Liver (tissue), 9 donors: ENCODE results near the gene PHF20. TPM values are rescaled to one million over a fixed set of nuclear protein-coding genes. Genes with fewer than 3 reads are reported as not detected.

Experiments used
- DNase-seq: peaks from one replicate; pipeline ENCODE4 v3.0.0-alpha.2; 2017; ENCODE audit warnings: low spot score
- H3K27ac ChIP-seq, 2 donors: one replicate each; pipeline ENCODE4 v1.7.0; 2013; ENCODE audit warnings: inconsistent platforms in 2 of 2, low read length in 2 of 2, control low read depth in 1 of 2, low read depth in 1 of 2, mild to moderate bottlenecking in 1 of 2
- H3K27me3 ChIP-seq, 4 donors: one replicate each; pipeline versions ENCODE4 v1.6.1 to v1.7.0; 2013; ENCODE audit warnings: low read length in 3 of 4, inconsistent platforms in 1 of 4, mild to moderate bottlenecking in 1 of 4, moderate library complexity in 1 of 4; ENCODE audit not compliant: control insufficient read depth in 4 of 4, insufficient read depth in 4 of 4
- H3K36me3 ChIP-seq, 4 donors: one replicate each; pipeline versions ENCODE4 v1.6.1 to v1.7.0; 2013; ENCODE audit warnings: low read length in 3 of 4, mild to moderate bottlenecking in 3 of 4, low read depth in 1 of 4, moderate library complexity in 1 of 4; ENCODE audit not compliant: control insufficient read depth in 4 of 4, insufficient read depth in 3 of 4
- H3K4me1 ChIP-seq, 4 donors: one replicate each; pipeline versions ENCODE4 v1.6.1 to v1.7.0; 2013; ENCODE audit warnings: low read length in 3 of 4, mild to moderate bottlenecking in 3 of 4, moderate library complexity in 1 of 4; ENCODE audit not compliant: control insufficient read depth in 4 of 4, insufficient read depth in 4 of 4
- H3K4me3 ChIP-seq, 3 donors: one replicate each; pipeline versions ENCODE4 v1.6.1 to v1.7.0; 2013; ENCODE audit warnings: low read length in 3 of 3, control low read depth in 1 of 3, low read depth in 1 of 3, mild to moderate bottlenecking in 1 of 3
- H3K9ac ChIP-seq, 2 donors: one replicate each; pipeline ENCODE4 v1.7.0; 2013; ENCODE audit warnings: low read length in 2 of 2, mild to moderate bottlenecking in 2 of 2, moderate library complexity in 2 of 2, control low read depth in 1 of 2, low read depth in 1 of 2
- H3K9me3 ChIP-seq, 4 donors: one replicate each; pipeline versions ENCODE4 v1.6.1 to v1.7.0; 2013; ENCODE audit warnings: low read length in 3 of 4; ENCODE audit not compliant: control insufficient read depth in 4 of 4
- EGR1 ChIP-seq, 2 donors: IDR thresholded peaks; 2 replicates each; pipeline ENCODE4 v1.6.1; 2016 to 2018; ENCODE audit warnings: antibody characterized with exemption in 2 of 2, low read depth in 2 of 2
- FOXA1 ChIP-seq: IDR thresholded peaks from 2 replicates; pipeline ENCODE4 v1.6.1; 2016; ENCODE audit warnings: antibody characterized with exemption
- FOXA2 ChIP-seq: IDR thresholded peaks from 2 replicates; pipeline ENCODE4 v1.6.1; 2016; ENCODE audit warnings: antibody characterized with exemption
- GABPA ChIP-seq, 2 donors: IDR thresholded peaks in 1 of 2; conservative IDR thresholded peaks in 1 of 2; 2 replicates each; pipeline ENCODE4 v1.6.1; 2016; ENCODE audit warnings: antibody characterized with exemption in 2 of 2, mild to moderate bottlenecking in 1 of 2, moderate library complexity in 1 of 2
- HNF4A ChIP-seq, 2 donors: conservative IDR thresholded peaks; 2 replicates each; pipeline ENCODE4 v1.6.1; 2016; ENCODE audit warnings: antibody characterized with exemption in 2 of 2, mild to moderate bottlenecking in 2 of 2
- HNF4G ChIP-seq: IDR thresholded peaks from 2 replicates; pipeline ENCODE4 v1.6.1; 2016; ENCODE audit warnings: antibody characterized with exemption
- JUND ChIP-seq, 2 donors: IDR thresholded peaks; 2 replicates each; pipeline ENCODE4 v1.6.1; 2016; ENCODE audit warnings: antibody characterized with exemption in 2 of 2
- MAX ChIP-seq: IDR thresholded peaks from 2 replicates; pipeline ENCODE4 v1.6.1; 2016; ENCODE audit warnings: antibody characterized with exemption
- NR2F2 ChIP-seq: IDR thresholded peaks from 2 replicates; pipeline ENCODE4 v1.6.1; 2016; ENCODE audit warnings: antibody characterized with exemption
- RAD21 ChIP-seq, 2 donors: IDR thresholded peaks; 2 replicates each; pipeline ENCODE4 v1.6.1; 2016; ENCODE audit warnings: antibody characterized with exemption in 2 of 2, mild to moderate bottlenecking in 2 of 2
- RXRA ChIP-seq, 2 donors: IDR thresholded peaks; 2 replicates each; pipeline ENCODE4 v1.6.1; 2017 to 2018; ENCODE audit warnings: antibody characterized with exemption in 2 of 2, mild to moderate bottlenecking in 1 of 2
- SP1 ChIP-seq: IDR thresholded peaks from 2 replicates; pipeline ENCODE4 v1.6.1; 2018; ENCODE audit warnings: antibody characterized with exemption, mild to moderate bottlenecking
- TAF1 ChIP-seq: conservative IDR thresholded peaks from 2 replicates; pipeline ENCODE4 v1.6.1; 2016; ENCODE audit warnings: antibody characterized with exemption, mild to moderate bottlenecking
- YY1 ChIP-seq: IDR thresholded peaks from 2 replicates; pipeline ENCODE4 v1.6.1; 2016; ENCODE audit warnings: antibody characterized with exemption, mild to moderate bottlenecking
- ZBTB33 ChIP-seq: IDR thresholded peaks from 2 replicates; pipeline ENCODE4 v1.6.1; 2016; ENCODE audit warnings: antibody characterized with exemption
- WGBS: extraction: QIAGEN DNeasy Blood & Tissue Kit; methylation state at CpG from one replicate; pipeline ENCODE4 v1.1.7; 2013; 5-methylcytosine and 5-hydroxymethylcytosine counted together
- polyA plus RNA-seq, 2 donors: library from polyadenylated mRNA; stranded (reverse) in 1 of 2; unstranded in 1 of 2; fragments of 200-250 nt in 1 of 2; fragments of >200 nt in 1 of 2; fragmentation: Nextera tagmentation in 1 of 2; extraction: Ambion mirVana in 1 of 2; gene quantifications; one replicate each; pipeline versions ENCODE4 v1.2.1 to v1.2.3, GENCODE V29; 2013 to 2015
- total RNA-seq, 2 donors: library from RNA; depleted of rRNA; stranded (reverse); fragments of >200 nt; gene quantifications; one replicate each; pipeline ENCODE4 v1.2.3, GENCODE V29; 2014
- TF ChIP-seq, protein P1 (sequence below): IDR thresholded peaks from 2 replicates; pipeline ENCODE4 v1.6.1; 2016; ENCODE audit warnings: antibody characterized with exemption
- TF ChIP-seq, protein P2 (sequence below): fragments of 150-350 bp; IDR thresholded peaks from 2 replicates; pipeline ENCODE4 v1.5.1; 2017; ENCODE audit warnings: improper control_type of control experiment, low read depth, low read length; ENCODE audit not compliant: missing input control
- TF ChIP-seq, protein P3 (sequence below): IDR thresholded peaks from 2 replicates; pipeline ENCODE4 v1.6.1; 2016; ENCODE audit warnings: antibody characterized with exemption, mild to moderate bottlenecking
- donor health status: healthy.
- donor health status: healthy.
- donor health status: healthy.
- donor health status: healthy.
- donor health status: healthy.

Gene PHF20
- total and polyA plus RNA-seq, 4 donors = 5.1 to 11.7 (median 10.3) TPM

GRCh38 chr20:35942243-35942642, 170.4 kb downstream of the PHF20 start:
- no peak overlapping the region for H3K9ac ChIP-seq
- no peaks in the 10 kb centered on the region for H3K9me3 ChIP-seq
- H3K4me1 ChIP-seq = peaks cover 0 to 2% (median 0%) of the 10 kb centered on the region in 4 donors
- DNase-seq = no peak
- no peaks in the 10 kb centered on the region for H3K27me3 ChIP-seq
- H3K4me3 ChIP-seq = no peak overlapping the region
- 85% methylated on average over 2 of the region's 2 CpGs for WGBS
- no peak overlapping the region for H3K27ac ChIP-seq
- TF ChIP-seq RAD21 (IDR thresholded peaks at IDR 0.05) (no peak), YY1 (no peak), GABPA (IDR thresholded peaks at IDR 0.05 in 1 of 2, conservative IDR thresholded peaks at IDR 0.05 in 1 of 2) (no peak), RXRA (IDR thresholded peaks at IDR 0.05) (no peak), HNF4G (no peak), ZBTB33 (no peak), NR2F2 (no peak), FOXA1 (no peak), HNF4A (conservative IDR thresholded peaks at IDR 0.05) (no peak), MAX (no peak), TAF1 (no peak), SP1 (no peak), JUND (IDR thresholded peaks at IDR 0.05) (no peak), EGR1 (IDR thresholded peaks at IDR 0.05; ENCODE audit: low read depth in 2 of 2) (no peak), FOXA2 (no peak)
- TF ChIP-seq, protein P1, sequence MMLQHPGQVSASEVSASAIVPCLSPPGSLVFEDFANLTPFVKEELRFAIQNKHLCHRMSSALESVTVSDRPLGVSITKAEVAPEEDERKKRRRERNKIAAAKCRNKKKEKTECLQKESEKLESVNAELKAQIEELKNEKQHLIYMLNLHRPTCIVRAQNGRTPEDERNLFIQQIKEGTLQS = no peak
- TF ChIP-seq, protein P2, sequence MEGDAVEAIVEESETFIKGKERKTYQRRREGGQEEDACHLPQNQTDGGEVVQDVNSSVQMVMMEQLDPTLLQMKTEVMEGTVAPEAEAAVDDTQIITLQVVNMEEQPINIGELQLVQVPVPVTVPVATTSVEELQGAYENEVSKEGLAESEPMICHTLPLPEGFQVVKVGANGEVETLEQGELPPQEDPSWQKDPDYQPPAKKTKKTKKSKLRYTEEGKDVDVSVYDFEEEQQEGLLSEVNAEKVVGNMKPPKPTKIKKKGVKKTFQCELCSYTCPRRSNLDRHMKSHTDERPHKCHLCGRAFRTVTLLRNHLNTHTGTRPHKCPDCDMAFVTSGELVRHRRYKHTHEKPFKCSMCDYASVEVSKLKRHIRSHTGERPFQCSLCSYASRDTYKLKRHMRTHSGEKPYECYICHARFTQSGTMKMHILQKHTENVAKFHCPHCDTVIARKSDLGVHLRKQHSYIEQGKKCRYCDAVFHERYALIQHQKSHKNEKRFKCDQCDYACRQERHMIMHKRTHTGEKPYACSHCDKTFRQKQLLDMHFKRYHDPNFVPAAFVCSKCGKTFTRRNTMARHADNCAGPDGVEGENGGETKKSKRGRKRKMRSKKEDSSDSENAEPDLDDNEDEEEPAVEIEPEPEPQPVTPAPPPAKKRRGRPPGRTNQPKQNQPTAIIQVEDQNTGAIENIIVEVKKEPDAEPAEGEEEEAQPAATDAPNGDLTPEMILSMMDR = no peak
- TF ChIP-seq, protein P3, sequence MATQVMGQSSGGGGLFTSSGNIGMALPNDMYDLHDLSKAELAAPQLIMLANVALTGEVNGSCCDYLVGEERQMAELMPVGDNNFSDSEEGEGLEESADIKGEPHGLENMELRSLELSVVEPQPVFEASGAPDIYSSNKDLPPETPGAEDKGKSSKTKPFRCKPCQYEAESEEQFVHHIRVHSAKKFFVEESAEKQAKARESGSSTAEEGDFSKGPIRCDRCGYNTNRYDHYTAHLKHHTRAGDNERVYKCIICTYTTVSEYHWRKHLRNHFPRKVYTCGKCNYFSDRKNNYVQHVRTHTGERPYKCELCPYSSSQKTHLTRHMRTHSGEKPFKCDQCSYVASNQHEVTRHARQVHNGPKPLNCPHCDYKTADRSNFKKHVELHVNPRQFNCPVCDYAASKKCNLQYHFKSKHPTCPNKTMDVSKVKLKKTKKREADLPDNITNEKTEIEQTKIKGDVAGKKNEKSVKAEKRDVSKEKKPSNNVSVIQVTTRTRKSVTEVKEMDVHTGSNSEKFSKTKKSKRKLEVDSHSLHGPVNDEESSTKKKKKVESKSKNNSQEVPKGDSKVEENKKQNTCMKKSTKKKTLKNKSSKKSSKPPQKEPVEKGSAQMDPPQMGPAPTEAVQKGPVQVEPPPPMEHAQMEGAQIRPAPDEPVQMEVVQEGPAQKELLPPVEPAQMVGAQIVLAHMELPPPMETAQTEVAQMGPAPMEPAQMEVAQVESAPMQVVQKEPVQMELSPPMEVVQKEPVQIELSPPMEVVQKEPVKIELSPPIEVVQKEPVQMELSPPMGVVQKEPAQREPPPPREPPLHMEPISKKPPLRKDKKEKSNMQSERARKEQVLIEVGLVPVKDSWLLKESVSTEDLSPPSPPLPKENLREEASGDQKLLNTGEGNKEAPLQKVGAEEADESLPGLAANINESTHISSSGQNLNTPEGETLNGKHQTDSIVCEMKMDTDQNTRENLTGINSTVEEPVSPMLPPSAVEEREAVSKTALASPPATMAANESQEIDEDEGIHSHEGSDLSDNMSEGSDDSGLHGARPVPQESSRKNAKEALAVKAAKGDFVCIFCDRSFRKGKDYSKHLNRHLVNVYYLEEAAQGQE = no peak
- peaks cover 0 to 47% (median 31%) of the 10 kb centered on the region in 4 donors for H3K36me3 ChIP-seq
